H1 (cell line): ENCODE results near the gene MRPL3. TPM values are rescaled to one million over a fixed set of nuclear protein-coding genes. Genes with fewer than 3 reads are reported as not detected.

Experiments
- CTCF ChIA-PET: fragments of 300-600 bp; sonication (Branson Sonifier 250); formaldehyde crosslinking; loops from one replicate; lab custom pipeline; 2021; ENCODE audit not compliant: partially characterized antibody; lab: Charles Lee
- POLR2A ChIA-PET: fragments of 300-600 bp; sonication (Branson Sonifier 250); formaldehyde crosslinking; loops from one replicate; lab custom pipeline; 2021; ENCODE audit warnings: inconsistent platforms; ENCODE audit not compliant: partially characterized antibody; lab: Charles Lee
- DNase-seq, 2 experiments: peaks; one replicate each; pipeline versions ENCODE4 v3.0.0 to v3.0.0-alpha.2; 2010 to 2022; ENCODE audit warnings: low spot score in 2 of 2, low read depth in 1 of 2, mixed read lengths in 1 of 2
- FAIRE-seq: peaks from 2 replicates; lab custom pipeline; 2011; peaks lifted over from hg19 to GRCh38; lab: Jason Lieb, UNC
- H2AFZ ChIP-seq: 2 replicates; pipeline ENCODE4 v1.8.1; 2012; ENCODE audit warnings: low read length, inconsistent platforms
- H2AK5ac ChIP-seq: 2 replicates; pipeline ENCODE4 v1.6.1; 2013; ENCODE audit warnings: low read depth, low read length
- H2BK120ac ChIP-seq: replicated peaks from 2 replicates; pipeline ENCODE3; 2013; ENCODE audit warnings: low read depth, low read length, inconsistent platforms
- H2BK12ac ChIP-seq: 2 replicates; pipeline ENCODE4 v1.6.1; 2013; ENCODE audit warnings: low read depth, low read length
- H2BK15ac ChIP-seq: 2 replicates; pipeline ENCODE4 v1.6.1; 2013; ENCODE audit warnings: low read length
- H2BK20ac ChIP-seq: 2 replicates; pipeline ENCODE4 v1.6.1; 2013; ENCODE audit warnings: low read length
- H2BK5ac ChIP-seq: 2 replicates; pipeline ENCODE4 v1.6.1; 2013; ENCODE audit warnings: low read depth, low read length
- H3K14ac ChIP-seq: 2 replicates; pipeline ENCODE4 v1.6.1; 2013; ENCODE audit warnings: inconsistent platforms; ENCODE audit not compliant: insufficient read length
- H3K18ac ChIP-seq: 2 replicates; pipeline ENCODE4 v1.6.1; 2013; ENCODE audit warnings: low read length; ENCODE audit errors: extremely low read depth
- H3K23ac ChIP-seq: 2 replicates; pipeline ENCODE4 v1.6.1; 2013; ENCODE audit warnings: inconsistent platforms; ENCODE audit not compliant: insufficient read length
- H3K23me2 ChIP-seq: 2 replicates; pipeline ENCODE4 v1.6.1; 2013; ENCODE audit warnings: low read depth, low read length
- H3K27ac ChIP-seq: 2 replicates; pipeline ENCODE4 v1.6.1; 2011; ENCODE audit warnings: low read depth, low read length, inconsistent platforms
- H3K27me3 ChIP-seq, 4 experiments: replicated peaks in 1 of 4; 1 replicate in 1 of 4; 2 replicates in 3 of 4; pipeline versions ENCODE4 v1.6.1 to v1.8.1; 2011 to 2013; ENCODE audit warnings: low read length in 3 of 4, mild to moderate bottlenecking in 3 of 4, inconsistent platforms in 2 of 4, mixed read lengths in 2 of 4, moderate library complexity in 1 of 4; ENCODE audit not compliant: control insufficient read depth in 3 of 4, insufficient read depth in 3 of 4; ENCODE audit errors: extremely low read depth in 1 of 4
- H3K36me3 ChIP-seq, 4 experiments: 2 replicates each; pipeline versions ENCODE4 v1.6.1 to v1.8.1; 2011 to 2013; ENCODE audit warnings: mild to moderate bottlenecking in 4 of 4, low read length in 3 of 4, moderate library complexity in 2 of 4, control low read depth in 1 of 4, inconsistent platforms in 1 of 4; ENCODE audit not compliant: insufficient read depth in 4 of 4, control insufficient read depth in 2 of 4
- H3K4ac ChIP-seq: replicated peaks from 2 replicates; pipeline ENCODE3; 2013; ENCODE audit warnings: low read length, low read depth, mixed read lengths, inconsistent platforms; ENCODE audit not compliant: insufficient read length
- H3K4me1 ChIP-seq, 4 experiments: replicated peaks in 1 of 4; 1 replicate in 1 of 4; 2 replicates in 3 of 4; pipeline versions ENCODE4 v1.6.1 to v1.8.1; 2011 to 2013; ENCODE audit warnings: low read length in 3 of 4, inconsistent platforms in 2 of 4, mixed read lengths in 1 of 4; ENCODE audit not compliant: insufficient read depth in 4 of 4, control insufficient read depth in 3 of 4
- H3K4me2 ChIP-seq, 2 experiments: 2 replicates each; pipeline versions ENCODE4 v1.6.1 to v1.8.1; 2011 to 2013; ENCODE audit warnings: low read depth in 2 of 2, low read length in 2 of 2, control low read depth in 1 of 2, inconsistent platforms in 1 of 2, mild to moderate bottlenecking in 1 of 2; ENCODE audit not compliant: insufficient read depth in 1 of 2
- H3K4me3 ChIP-seq, 4 experiments: fragments of 200-600, 300-600 bp in 1 of 4; sonication (generic), shearing (Covaris generic), sonication (Bioruptor Twin) in 1 of 4; 2 replicates each; pipeline versions ENCODE4 v1.5.1 to v1.8.1; 2011 to 2016; ENCODE audit warnings: low read length in 4 of 4, low read depth in 3 of 4, control low read depth in 2 of 4, inconsistent platforms in 2 of 4, mild to moderate bottlenecking in 2 of 4, mixed read lengths in 1 of 4, moderate library complexity in 1 of 4; ENCODE audit not compliant: insufficient read depth in 2 of 4; ENCODE audit errors: extremely low read depth in 1 of 4
- H3K56ac ChIP-seq: replicated peaks from 2 replicates; pipeline ENCODE3; 2013; ENCODE audit warnings: low read depth, mild to moderate bottlenecking, mixed read lengths, low read length, inconsistent platforms; ENCODE audit not compliant: insufficient read length
- H3K79me1 ChIP-seq: 2 replicates; pipeline ENCODE4 v1.6.1; 2013; ENCODE audit warnings: low read depth, low read length, control low read depth
- H3K79me2 ChIP-seq, 2 experiments: 2 replicates each; pipeline versions ENCODE4 v1.6.1 to v1.8.1; 2012 to 2013; ENCODE audit warnings: low read length in 2 of 2, mild to moderate bottlenecking in 2 of 2, inconsistent platforms in 1 of 2; ENCODE audit not compliant: insufficient read depth in 2 of 2, control insufficient read depth in 1 of 2
- H3K9ac ChIP-seq, 4 experiments: replicated peaks in 1 of 4; 1 replicate in 1 of 4; 2 replicates in 3 of 4; pipeline versions ENCODE4 v1.6.1 to v1.8.1; 2011 to 2013; ENCODE audit warnings: low read depth in 3 of 4, low read length in 3 of 4, control low read depth in 2 of 4, mild to moderate bottlenecking in 2 of 4, moderate library complexity in 2 of 4, inconsistent platforms in 1 of 4; ENCODE audit errors: extremely low read depth in 1 of 4
- H3K9me3 ChIP-seq, 2 experiments: 2 replicates each; pipeline versions ENCODE4 v1.6.1 to v1.8.1; 2012 to 2013; ENCODE audit warnings: mild to moderate bottlenecking in 2 of 2, moderate library complexity in 2 of 2, control low read depth in 1 of 2, inconsistent platforms in 1 of 2, low read depth in 1 of 2, low read length in 1 of 2, mixed read lengths in 1 of 2; ENCODE audit not compliant: insufficient read depth in 2 of 2
- H4K20me1 ChIP-seq, 2 experiments: replicated peaks in 1 of 2; 2 replicates each; pipeline versions ENCODE3 to v1.8.1; 2011 to 2013; ENCODE audit warnings: inconsistent platforms in 2 of 2, low read length in 2 of 2, mild to moderate bottlenecking in 1 of 2; ENCODE audit not compliant: insufficient read depth in 2 of 2, control insufficient read depth in 1 of 2
- H4K5ac ChIP-seq: 2 replicates; pipeline ENCODE4 v1.6.1; 2013; ENCODE audit warnings: low read length, low read depth, mixed read lengths, inconsistent platforms; ENCODE audit not compliant: insufficient read length
- H4K8ac ChIP-seq: 2 replicates; pipeline ENCODE4 v1.8.0; 2013; ENCODE audit warnings: mild to moderate bottlenecking, moderate library complexity, low read length, inconsistent platforms; ENCODE audit not compliant: insufficient read depth; ENCODE audit errors: extremely low read depth
- H4K91ac ChIP-seq: replicated peaks from 2 replicates; pipeline ENCODE3; 2013; ENCODE audit warnings: low read length, mixed read lengths, inconsistent platforms; ENCODE audit not compliant: insufficient read length
- ATF3 ChIP-seq: IDR thresholded peaks from 2 replicates; pipeline ENCODE4 v1.6.1; 2011; ENCODE audit warnings: low read depth, mild to moderate bottlenecking, low read length; ENCODE audit not compliant: insufficient read depth
- BRCA1 ChIP-seq: IDR thresholded peaks from 2 replicates; pipeline ENCODE4 v1.6.1; 2012; ENCODE audit warnings: low read depth, low read length, improper control_type of control experiment
- RBBP5 ChIP-seq: IDR thresholded peaks from 2 replicates; pipeline ENCODE4 v1.7.1; 2012; ENCODE audit warnings: low read depth, mild to moderate bottlenecking, inconsistent platforms, low read length, moderate library complexity, borderline replicate concordance
- WGBS, 2 experiments: shearing (Covaris generic) in 1 of 2; methylation state at CpG; one replicate each; pipeline versions ENCODE4 v1.1.6 to v1.1.7; 2013 to 2015; ENCODE audit warnings: low lambda C conversion rate in 2 of 2, mixed read lengths in 2 of 2, inconsistent platforms in 1 of 2, low coverage in 1 of 2, missing lambda C conversion rate in 1 of 2; ENCODE audit not compliant: insufficient replicate concordance in 2 of 2, insufficient coverage in 1 of 2, insufficient read length in 1 of 2; ENCODE audit errors: extremely low coverage in 1 of 2, missing lambda C conversion rate in 1 of 2; 5-methylcytosine and 5-hydroxymethylcytosine counted together
- polyA plus RNA-seq, 7 experiments: library from polyadenylated mRNA; depleted of rRNA in 3 of 7; stranded (reverse) in 5 of 7; unstranded in 2 of 7; fragments of >200 nt in 5 of 7; fragments of 200-250 nt in 2 of 7; gene quantifications; 1 replicate in 5 of 7; 2 replicates in 1 of 7; 4 replicates in 1 of 7; pipeline versions ENCODE4 v1.2.1 to v1.2.3, GENCODE V29; 2011 to 2013; ENCODE audit warnings: missing spikeins in 2 of 7, mixed read lengths in 2 of 7
- total RNA-seq: library from RNA; stranded (reverse); fragmentation: NEBNext Ultra II Directional; extraction: Animal tissue kit (Norgen Biotek cat#: 25700); gene quantifications from 2 replicates; pipeline ENCODE4 v1.2.1, GENCODE V29; 2021

Gene MRPL3
- total and polyA plus RNA-seq, 2 of the 8 experiments (the other 6 are each of a cell fraction or from before 2014, with no cell fraction given), result 164 to 175 TPM

- no peak overlapping the region for H4K5ac ChIP-seq
- no peak overlapping the region for H2BK15ac ChIP-seq
- no peak overlapping the region for H2AFZ ChIP-seq
- no peak overlapping the region for H3K9ac ChIP-seq
- POLR2A ChIA-PET, result no interaction called here
- DNase-seq (no peak), FAIRE-seq (no peak)
- peaks cover 0 to 6% (median 2%) of the 10 kb centered on the region in 4 experiments; a peak in 3 of 8 replicates for H3K36me3 ChIP-seq
- H3K14ac ChIP-seq, result no peak overlapping the region
- no peak overlapping the region for H4K91ac ChIP-seq
- H3K4me2 ChIP-seq, result no peak overlapping the region
- no peaks in the 10 kb centered on the region for H4K20me1 ChIP-seq
- H2BK5ac ChIP-seq, result no peak overlapping the region
- no peaks in the 10 kb centered on the region for H3K4me1 ChIP-seq
- no peak overlapping the region for H3K18ac ChIP-seq
- no peak overlapping the region for H2AK5ac ChIP-seq
- no peak overlapping the region for H4K8ac ChIP-seq
- no peaks in the 10 kb centered on the region for H3K9me3 ChIP-seq
- no peak overlapping the region for H3K27ac ChIP-seq
- no peak overlapping the region for H3K4me3 ChIP-seq
- H3K79me1 ChIP-seq, result no peaks in the 10 kb centered on the region
- CTCF ChIA-PET, result interaction anchor here (0.6 kb wide), 2 partner anchors 188 to 473 kb away, joined by 3 to 4 read pairs; no protein-coding TSS in a partner anchor
- H3K79me2 ChIP-seq, result peaks cover 17 to 23% of the 10 kb centered on the region in 2 experiments
- H3K4ac ChIP-seq, result no peak overlapping the region
- WGBS, 2 experiments, result 88% methylated on average over 4 of the region's 4 CpGs; no CpG with 5 or more reads in 1 of the 2 experiments
- H2BK20ac ChIP-seq, result no peak overlapping the region
- H3K56ac ChIP-seq, result no peak overlapping the region
- peaks cover 0 to 16% (median 8%) of the 10 kb centered on the region in 4 experiments; a peak in 6 of 7 replicates for H3K27me3 ChIP-seq
- peaks cover 3% of the 10 kb centered on the region; the same call in 1 of the 2 replicates for H3K23me2 ChIP-seq
- H3K23ac ChIP-seq, result no peak overlapping the region
- no peak overlapping the region for H2BK120ac ChIP-seq
- no peak overlapping the region for H2BK12ac ChIP-seq
- TF ChIP-seq ATF3 (no peak), BRCA1 (no peak), RBBP5 (no peak)
Measured at GRCh38 chr3:131505421-131505820, 2.6 kb upstream of the MRPL3 start.
